IMR-90 (cell line): ENCODE measurements around the gene IRF2. TPM values are rescaled to one million over a fixed set of nuclear protein-coding genes. Genes with fewer than 3 reads are reported as not detected.
A peak's percentile ranks its signal among the peaks of the same experiment; 100 is the strongest.

Experiments used
- ATAC-seq: fragments of 200-7000 bp; cut with Tn5 transposase; 2 replicates; pipeline ENCODE4 v1.9.1; 2020; ENCODE audit warnings: low read depth, mild to moderate bottlenecking, moderate library complexity
- BruUV-seq: library from RNA; stranded (reverse); fragments of 400-500 nt; replicated peaks from 2 replicates; lab custom pipeline; 2021; lab: Mats Ljungman, UMichigan
- CTCF ChIA-PET: fragments of 300-600 bp; formaldehyde crosslinking; extraction: SDS; loops from one replicate; lab custom pipeline; 2021; ENCODE audit warnings: antibody characterized with exemption; lab: Yijun Ruan, JAX
- POLR2A ChIA-PET: fragments of 300-600 bp; sonication (Branson Sonifier 250); formaldehyde crosslinking; loops from one replicate; lab custom pipeline; 2022; ENCODE audit warnings: antibody characterized with exemption; ENCODE audit not compliant: unreplicated experiment; lab: Charles Lee
- DNase-seq: peaks from one replicate; pipeline ENCODE4 v3.0.0; 2013
- H2AFZ ChIP-seq: replicated peaks from 2 replicates; pipeline ENCODE3; 2013; ENCODE audit warnings: low read length, mild to moderate bottlenecking; ENCODE audit not compliant: poor library complexity
- H2AK5ac ChIP-seq: 2 replicates; pipeline ENCODE4 v1.6.1; 2013; ENCODE audit warnings: low read depth, low read length, inconsistent platforms
- H2AK9ac ChIP-seq: replicated peaks from 2 replicates; pipeline ENCODE3; 2013; ENCODE audit warnings: mild to moderate bottlenecking, low read depth, low read length, moderate library complexity; ENCODE audit not compliant: poor library complexity
- H2BK120ac ChIP-seq: 2 replicates; pipeline ENCODE4 v1.6.1; 2013; ENCODE audit warnings: low read depth, low read length, inconsistent platforms
- H2BK15ac ChIP-seq: 3 replicates; pipeline ENCODE4 v1.6.1; 2013; ENCODE audit warnings: low read depth, low read length, inconsistent platforms
- H2BK20ac ChIP-seq: 2 replicates; pipeline ENCODE4 v1.6.1; 2013; ENCODE audit warnings: low read depth, mild to moderate bottlenecking, inconsistent platforms, low read length, moderate library complexity
- H2BK5ac ChIP-seq: 2 replicates; pipeline ENCODE4 v1.6.1; 2013; ENCODE audit warnings: mild to moderate bottlenecking, low read depth, low read length, inconsistent platforms; ENCODE audit not compliant: poor library complexity, severe bottlenecking
- H3K14ac ChIP-seq: replicated peaks from 2 replicates; pipeline ENCODE4 v1.6.1; 2013; ENCODE audit warnings: low read depth, low read length, inconsistent platforms
- H3K18ac ChIP-seq: 2 replicates; pipeline ENCODE4 v1.6.1; 2013; ENCODE audit warnings: low read depth, low read length, control low read depth
- H3K23ac ChIP-seq: 2 replicates; pipeline ENCODE4 v1.6.1; 2013; ENCODE audit warnings: low read depth, low read length, inconsistent platforms
- H3K27ac ChIP-seq: 2 replicates; pipeline ENCODE4 v1.5.1; 2013; ENCODE audit warnings: mild to moderate bottlenecking, control low read depth, low read length; ENCODE audit not compliant: insufficient read depth
- H3K27me3 ChIP-seq: 2 replicates; pipeline ENCODE4 v1.6.1; 2013; ENCODE audit warnings: low read length; ENCODE audit not compliant: control insufficient read depth, insufficient read depth
- H3K36me3 ChIP-seq: 2 replicates; pipeline ENCODE4 v1.6.1; 2013; ENCODE audit warnings: low read length, mixed read lengths; ENCODE audit not compliant: control insufficient read depth, insufficient read depth
- H3K4ac ChIP-seq: 2 replicates; pipeline ENCODE4 v1.6.1; 2013; ENCODE audit warnings: low read depth, low read length, inconsistent platforms
- H3K4me1 ChIP-seq: 2 replicates; pipeline ENCODE4 v1.6.1; 2013; ENCODE audit warnings: low read length, mixed read lengths; ENCODE audit not compliant: control insufficient read depth, insufficient read depth
- H3K4me2 ChIP-seq: 2 replicates; pipeline ENCODE4 v1.6.1; 2013; ENCODE audit warnings: low read depth, mild to moderate bottlenecking, control low read depth, low read length, moderate library complexity
- H3K4me3 ChIP-seq: 2 replicates; pipeline ENCODE4 v1.5.1; 2013; ENCODE audit warnings: low read depth, mild to moderate bottlenecking, control low read depth, low read length, moderate library complexity; ENCODE audit not compliant: insufficient read depth
- H3K56ac ChIP-seq: 2 replicates; pipeline ENCODE4 v1.6.1; 2013; ENCODE audit warnings: low read length, inconsistent platforms; ENCODE audit not compliant: insufficient read depth; ENCODE audit errors: extremely low read depth
- H3K79me1 ChIP-seq, 2 experiments: 2 replicates each; pipeline ENCODE4 v1.6.1; 2013; ENCODE audit warnings: low read length in 2 of 2, inconsistent platforms in 1 of 2, low read depth in 1 of 2
- H3K9ac ChIP-seq: 2 replicates; pipeline ENCODE4 v1.6.1; 2013; ENCODE audit warnings: low read depth, low read length, control low read depth
- H3K9me1 ChIP-seq: 2 replicates; pipeline ENCODE4 v1.6.1; 2013; ENCODE audit warnings: low read length, inconsistent platforms; ENCODE audit not compliant: insufficient read depth
- H3K9me3 ChIP-seq: 2 replicates; pipeline ENCODE4 v1.6.1; 2013; ENCODE audit warnings: low read length; ENCODE audit not compliant: control insufficient read depth, insufficient read depth
- H4K20me1 ChIP-seq: 2 replicates; pipeline ENCODE4 v1.6.1; 2013; ENCODE audit warnings: low read length, inconsistent platforms; ENCODE audit not compliant: insufficient read depth
- H4K5ac ChIP-seq: 2 replicates; pipeline ENCODE4 v1.6.1; 2013; ENCODE audit warnings: mild to moderate bottlenecking, low read depth, low read length, control low read depth
- H4K8ac ChIP-seq, 2 experiments: 2 replicates each; pipeline ENCODE4 v1.6.1; 2013; ENCODE audit warnings: low read depth in 2 of 2, low read length in 2 of 2, control low read depth in 1 of 2, inconsistent platforms in 1 of 2
- H4K91ac ChIP-seq: 2 replicates; pipeline ENCODE4 v1.6.1; 2013; ENCODE audit warnings: low read depth, low read length, inconsistent platforms; ENCODE audit not compliant: insufficient read depth
- BHLHE40 ChIP-seq: fragments of 150-350 bp; IDR thresholded peaks from 2 replicates; pipeline ENCODE4 v1.6.1; 2016; ENCODE audit warnings: mild to moderate bottlenecking, low read depth, low read length
- CEBPB ChIP-seq: IDR thresholded peaks from 2 replicates; pipeline ENCODE4 v1.6.1; 2012; ENCODE audit warnings: low read depth, low read length, improper control_type of control experiment
- CTCF ChIP-seq: conservative IDR thresholded peaks from 2 replicates; pipeline ENCODE4 v1.5.1; 2012; ENCODE audit warnings: mild to moderate bottlenecking, low read depth, low read length, improper control_type of control experiment
- FOS ChIP-seq: fragments of 150-350 bp; IDR thresholded peaks from 2 replicates; pipeline ENCODE4 v1.6.1; 2016; ENCODE audit warnings: low read depth, low read length
- RAD21 ChIP-seq: IDR thresholded peaks from 2 replicates; pipeline ENCODE4 v1.6.1; 2012; ENCODE audit warnings: low read length, improper control_type of control experiment
- RCOR1 ChIP-seq: IDR thresholded peaks from 2 replicates; pipeline ENCODE4 v1.6.1; 2012; ENCODE audit warnings: mild to moderate bottlenecking, low read length, improper control_type of control experiment; ENCODE audit not compliant: insufficient replicate concordance
- RFX5 ChIP-seq: IDR thresholded peaks from 2 replicates; pipeline ENCODE4 v1.8.0; 2012; ENCODE audit warnings: low read depth, mild to moderate bottlenecking, low read length, moderate library complexity
- SMC3 ChIP-seq: fragments of 150-350 bp; IDR thresholded peaks from 2 replicates; pipeline ENCODE4 v1.6.1; 2016; ENCODE audit warnings: low read depth, mild to moderate bottlenecking, antibody characterized with exemption, low read length, moderate library complexity
- WGBS, 2 experiments: methylation state at CpG; one replicate each; pipeline versions ENCODE4 v1.1.5 to v1.1.7; 2013; ENCODE audit warnings: missing lambda C conversion rate in 2 of 2; ENCODE audit not compliant: insufficient read length in 1 of 2; ENCODE audit errors: extremely low coverage in 2 of 2; 5-methylcytosine and 5-hydroxymethylcytosine counted together
- dilution Hi-C: fragments of 300-500 bp; cut with HindIII; formaldehyde crosslinking; loops from one replicate; pipeline ENCODE4 v1.14.3; 2018; ENCODE audit warnings: low sequenced_read_pairs; ENCODE audit not compliant: unreplicated experiment
- in situ Hi-C: fragments of 300-500 bp; cut with MboI; formaldehyde crosslinking; loops from 3 replicates; pipeline ENCODE4 v1.14.3; 2019; ENCODE audit warnings: low sequenced_read_pairs, inconsistent platforms, mixed read lengths
- intact Hi-C: fragments of 100-400 bp; cut with micrococcal nuclease; formaldehyde crosslinking; loops from 2 replicates; pipeline ENCODE4 v1.10.0; 2022
- polyA plus RNA-seq, 3 experiments: library from polyadenylated mRNA; depleted of rRNA; stranded (reverse); fragments of >200 nt; gene quantifications; 2 replicates each; pipeline ENCODE4 v1.2.3, GENCODE V29; 2012; ENCODE audit warnings: low replicate concordance in 1 of 3
- total RNA-seq: library from RNA; depleted of rRNA; stranded (reverse); fragments of >200 nt; gene quantifications from 2 replicates; pipeline ENCODE4 v1.2.3, GENCODE V29; 2012

The IRF2 gene
- total and polyA plus RNA-seq, 2 of the 4 experiments (the other 2 are of a cell fraction), result 16.5 to 21.9 TPM

DNA sequence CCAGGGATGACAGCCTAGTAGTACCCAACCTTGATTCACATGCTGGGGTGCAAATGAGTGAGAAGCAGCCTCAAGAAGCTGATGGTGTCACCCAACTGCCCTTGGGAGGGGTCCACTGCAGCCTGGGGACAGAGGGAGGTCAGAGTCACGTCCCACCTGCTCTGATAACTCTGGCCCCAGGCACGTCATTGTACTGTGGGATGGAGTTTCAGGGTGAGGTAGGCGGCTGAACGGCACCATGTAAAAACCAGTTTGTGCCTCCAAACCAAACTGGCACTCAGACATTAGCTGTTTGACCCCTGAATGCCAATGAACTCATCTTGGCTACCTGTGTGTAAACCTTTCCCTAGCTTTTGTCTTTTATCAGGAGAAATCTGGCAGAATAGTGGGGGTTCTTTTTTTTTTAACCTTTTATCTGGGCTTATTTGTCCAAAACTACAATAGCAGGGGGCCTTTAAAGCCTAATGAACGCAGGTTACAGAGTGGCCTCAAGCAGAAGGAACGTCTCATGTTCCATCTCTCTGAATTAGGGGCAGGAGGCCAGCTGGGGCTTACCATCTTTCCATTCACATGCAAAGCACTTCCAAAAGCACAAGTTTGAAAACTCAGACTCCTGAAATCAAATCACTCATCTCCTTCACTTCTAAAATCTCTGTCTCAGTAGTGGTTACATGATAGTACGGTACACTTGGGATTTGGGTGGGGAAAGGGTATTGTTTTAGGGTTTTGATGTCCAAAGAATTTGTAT lies 89.4 kb downstream of the IRF2 start:
- CTCF ChIA-PET, result interaction anchor here (1.0 kb wide), 1 partner anchor 97 kb away, joined by 3 read pairs; no protein-coding TSS in a partner anchor

More for the DNA sequence above, 89.4 kb downstream of the IRF2 start:
- peaks cover 5 to 26% of the 10 kb centered on the region in 2 experiments; a peak in 2 of 4 replicates for H3K79me1 ChIP-seq
- peak overlapping the region; percentile 95 for H2AK5ac ChIP-seq
- 40% methylated on average over 1 of the region's 7 CpGs; no CpG with 5 or more reads in 1 of the 2 experiments for WGBS, 2 experiments
- TF ChIP-seq RCOR1, result no peak
- TF ChIP-seq BHLHE40, result no peak
- no peak for TF ChIP-seq RAD21
- TF ChIP-seq FOS, result no peak
- no peak for TF ChIP-seq CTCF
- TF ChIP-seq RFX5, result no peak
- no peak for TF ChIP-seq CEBPB
- TF ChIP-seq SMC3, result no peak
- no TSS peak for BruUV-seq
- H4K91ac ChIP-seq, result peak overlapping the region; percentile 86
- H3K18ac ChIP-seq, result peak overlapping the region; percentile 33
- intact Hi-C loops, result loop anchor here (1.0 to 10.0 kb wide), 3 partner anchors 64 to 260 kb away; partner anchors contain the start of genes CASP3 and PRIMPOL
- peak; percentile 46 for DNase-seq
- H4K8ac ChIP-seq, result peak overlapping the region; percentile 67 to 93
- H3K27ac ChIP-seq, result peak overlapping the region; percentile 92
- H3K4me2 ChIP-seq, result peak overlapping the region; percentile 49
- in situ Hi-C loops, result no loop called here
- peak overlapping the region; percentile 82 for H3K4ac ChIP-seq
- peak overlapping the region; percentile 94 for H2BK15ac ChIP-seq
- H2BK20ac ChIP-seq, result peak overlapping the region; percentile 76
- peak overlapping the region; percentile 82; the same call in 1 of the 2 replicates for H3K23ac ChIP-seq
- peak overlapping the region; percentile 0 for H2AFZ ChIP-seq
- H2BK120ac ChIP-seq, result peak overlapping the region; percentile 72
- POLR2A ChIA-PET, result interaction anchor here (0.5 kb wide), 1 partner anchor 120 kb away, joined by 3 read pairs; no protein-coding TSS in a partner anchor
- no peak for ATAC-seq
- peak overlapping the region; percentile 76 for H2BK5ac ChIP-seq
- peak overlapping the region; percentile 59 for H4K5ac ChIP-seq
- peaks cover 27% of the 10 kb centered on the region for H3K4me1 ChIP-seq
- peaks cover 32% of the 10 kb centered on the region for H3K9me1 ChIP-seq
- H3K4me3 ChIP-seq, result no peak overlapping the region
- peak overlapping the region; percentile 82 for H3K56ac ChIP-seq
- dilution Hi-C loops, result no loop called here
- peaks cover 8% of the 10 kb centered on the region for H4K20me1 ChIP-seq
- peak overlapping the region; percentile 83 for H3K14ac ChIP-seq
- peak overlapping the region; percentile 10 for H2AK9ac ChIP-seq
- H3K9ac ChIP-seq, result peak overlapping the region; percentile 69
- H3K9me3 ChIP-seq, result no peaks in the 10 kb centered on the region
- no peaks in the 10 kb centered on the region for H3K27me3 ChIP-seq
- peaks cover 27% of the 10 kb centered on the region for H3K36me3 ChIP-seq
